Activated T-cell treated with anti-CD3 and anti-CD28 coated beads for 48 hours (primary cell): ENCODE results near the gene ZNRF3.

ENCODE experiments used
- DNase-seq: peaks from one replicate; pipeline ENCODE4 v3.0.0-alpha.2; 2020; ENCODE audit warnings: low read depth

Gene ZNRF3

DNA sequence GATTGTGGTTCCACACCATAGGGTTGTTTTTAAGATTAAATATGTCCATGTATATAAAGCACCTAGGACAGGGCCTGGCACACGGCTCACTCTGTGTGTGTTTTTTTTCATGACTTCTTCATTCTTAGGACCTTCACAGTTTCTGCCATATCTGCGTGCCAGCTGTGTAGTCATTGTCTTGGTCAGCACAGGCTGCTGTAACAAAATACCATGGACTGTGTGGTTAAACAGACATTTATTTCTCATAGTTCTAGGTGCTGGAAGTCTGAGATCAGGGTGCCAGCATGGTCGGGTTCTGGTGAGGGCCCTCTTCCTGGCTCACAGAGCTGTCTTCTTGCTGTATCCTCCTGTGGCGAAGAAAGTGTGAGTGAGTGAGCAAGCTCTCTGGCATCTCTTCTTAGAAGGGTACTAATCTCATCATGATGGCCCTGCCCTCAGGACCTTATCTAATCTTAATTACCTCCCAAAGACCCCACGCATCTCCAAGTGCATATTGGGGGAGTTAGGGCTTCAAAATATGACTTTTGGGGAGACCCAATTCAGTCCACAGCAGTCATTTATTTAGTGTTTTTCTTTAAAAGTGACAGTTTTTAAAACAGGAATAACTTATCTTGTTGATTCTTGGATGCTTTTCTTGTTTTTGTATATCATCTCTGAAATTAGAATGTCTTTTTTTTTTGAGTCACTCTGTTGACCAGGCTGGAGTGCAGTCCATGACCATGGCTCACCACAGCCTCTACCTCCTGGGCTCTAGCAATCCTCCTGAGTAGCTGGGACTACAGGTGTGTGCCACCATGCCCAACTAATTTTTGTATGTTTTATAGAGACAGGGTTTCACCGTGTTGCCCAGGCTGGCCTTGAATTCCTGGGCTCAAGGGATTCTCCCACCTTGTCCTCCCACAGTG, 70.9 kb downstream of the ZNRF3 start:
- DNase-seq, result no peak

DNA sequence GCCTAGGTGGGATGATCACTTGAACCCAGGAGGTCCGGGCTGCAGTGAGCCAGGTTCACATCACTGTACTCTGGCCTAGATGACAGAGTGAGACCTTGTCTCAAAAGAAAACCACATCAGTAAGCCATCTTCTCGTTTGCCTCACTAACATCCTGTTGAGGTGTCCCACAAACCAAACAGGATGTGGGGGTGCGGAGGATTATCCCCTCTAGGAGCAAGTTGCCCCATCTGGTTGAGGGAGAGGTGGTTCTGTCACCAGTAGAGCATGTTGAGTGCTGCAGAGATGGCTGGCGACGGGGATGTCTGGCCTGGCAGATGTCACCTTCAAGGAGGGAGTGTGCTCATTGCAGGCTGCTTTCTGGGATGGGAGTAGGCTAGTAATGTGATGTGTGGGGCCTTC, 72.4 kb downstream of the ZNRF3 start:
- peak; percentile 75 for DNase-seq

DNA sequence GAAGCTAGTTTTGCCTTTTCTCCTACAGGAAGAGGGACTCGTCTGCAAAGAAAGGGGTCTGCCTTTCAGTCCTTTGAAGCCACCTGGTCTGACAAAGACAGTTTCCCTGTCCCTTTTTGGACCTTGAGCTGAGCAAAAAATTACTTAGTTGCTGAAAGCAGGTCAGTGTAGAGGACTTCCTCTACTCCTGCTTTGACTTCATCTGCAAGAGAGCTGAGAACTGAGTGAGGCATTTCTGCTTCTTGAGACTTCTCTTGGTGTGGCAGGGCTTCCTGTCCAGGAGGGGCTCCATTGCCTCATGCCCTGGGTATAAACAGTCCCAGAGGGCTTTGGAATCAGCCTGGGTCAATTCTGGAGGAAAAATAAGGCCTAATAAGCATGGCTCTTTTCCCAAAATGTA, 73.1 kb downstream of the ZNRF3 start:
- no peak for DNase-seq

DNA sequence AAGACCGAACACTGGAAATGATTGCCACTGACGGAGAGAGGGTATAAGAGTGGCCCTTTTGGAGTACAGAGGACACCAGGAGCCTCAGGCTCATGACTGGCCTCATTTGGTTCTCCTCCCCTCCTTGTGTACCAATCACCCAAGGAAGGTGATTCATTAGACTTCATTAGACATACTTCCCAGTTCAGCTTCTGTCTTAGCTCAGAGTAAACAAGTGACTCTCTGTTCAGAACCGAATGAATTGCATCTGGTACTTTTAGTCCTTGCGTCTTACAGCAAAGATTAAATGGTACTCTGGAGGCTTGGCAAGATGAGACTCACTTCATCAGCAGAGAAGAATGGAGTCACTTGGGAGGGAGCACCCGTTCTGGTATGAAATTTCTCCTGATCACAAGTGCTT, 75.2 kb downstream of the ZNRF3 start:
- DNase-seq, result no peak

DNA sequence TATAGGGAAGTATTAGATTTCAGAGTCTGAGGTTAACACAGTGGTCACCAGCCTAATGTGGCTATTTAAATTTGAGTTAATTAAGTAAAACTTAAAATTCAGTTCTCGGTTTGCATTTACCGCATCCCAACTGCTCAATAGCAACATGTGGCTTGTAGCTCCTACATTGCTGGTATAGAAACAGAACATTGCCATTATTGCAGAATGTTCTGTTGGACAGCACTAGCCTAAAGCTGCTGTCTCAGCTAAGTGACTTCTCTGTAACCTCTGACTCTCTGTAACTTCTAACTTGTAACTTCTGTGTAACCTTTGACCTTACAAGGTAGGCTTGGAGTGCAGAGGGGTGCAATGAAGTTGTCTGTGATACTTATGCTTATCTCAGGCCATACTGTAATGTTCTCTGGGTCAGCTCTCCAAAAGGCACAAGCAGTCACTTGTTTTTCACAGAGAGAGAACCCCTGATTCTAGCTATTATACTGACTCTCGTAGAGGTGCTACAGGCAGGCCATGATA, 78.7 kb downstream of the ZNRF3 start:
- DNase-seq, result no peak

DNA sequence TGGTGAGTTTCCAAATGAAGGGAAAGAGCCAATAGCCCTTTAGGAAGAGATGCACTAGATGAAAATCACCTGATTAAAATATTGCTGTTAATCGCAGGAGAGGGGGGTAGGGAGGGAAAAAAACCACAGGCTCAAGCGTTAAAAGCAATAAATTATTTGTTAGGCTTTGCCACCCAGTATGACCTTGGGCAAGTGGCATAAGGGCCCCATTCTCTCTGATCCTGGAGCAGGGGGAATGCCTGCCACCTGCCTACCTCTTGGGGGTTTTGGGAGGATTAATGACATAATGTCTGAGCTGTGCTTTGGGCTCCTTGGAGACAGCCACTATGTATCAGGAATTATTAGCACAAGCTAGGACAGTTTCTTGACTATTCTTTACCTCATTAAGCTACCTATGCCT, 80.0 kb downstream of the ZNRF3 start:
- DNase-seq, result no peak

DNA sequence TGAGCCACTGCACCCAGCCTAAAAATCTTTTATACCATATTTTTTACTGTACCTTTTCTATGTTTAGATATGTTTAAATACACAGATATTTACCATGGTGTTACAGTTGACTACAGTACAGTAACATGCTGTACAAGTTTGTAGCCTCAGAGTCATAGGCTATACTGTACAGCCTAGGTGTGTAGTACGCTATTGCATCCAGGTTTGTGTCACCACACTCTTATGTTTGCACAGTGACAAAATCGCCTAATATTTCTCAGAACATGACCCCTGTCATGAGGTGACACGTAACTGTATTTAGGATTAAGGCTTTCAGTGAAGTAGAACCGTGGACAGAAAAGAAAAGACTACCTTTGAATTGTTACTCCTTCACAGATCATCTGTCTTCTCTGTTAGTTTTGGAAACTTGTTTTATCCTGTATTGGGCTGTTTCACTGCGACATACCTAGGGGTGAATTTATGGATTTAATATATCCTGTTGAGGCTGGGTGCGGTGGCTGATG, 83.8 kb downstream of the ZNRF3 start:
- DNase-seq, result no peak

DNA sequence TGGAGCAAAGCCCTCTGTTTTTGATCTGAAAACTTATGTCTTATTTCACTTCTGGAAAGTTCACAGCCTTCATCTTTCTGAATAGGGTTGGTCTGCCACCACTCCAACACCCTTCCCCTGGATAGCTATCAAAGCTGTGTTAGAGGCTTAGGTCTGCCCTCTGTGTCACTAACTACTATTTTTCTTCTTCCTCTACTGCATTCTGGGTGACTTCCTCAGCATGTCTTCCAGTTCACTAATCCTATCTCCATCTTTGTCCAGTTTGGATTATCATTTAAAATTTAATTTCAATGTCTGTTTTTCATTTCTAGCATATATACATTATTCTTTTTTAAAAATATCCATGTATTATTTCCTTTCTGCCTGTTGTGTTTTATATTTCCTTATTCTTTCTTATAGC, 84.6 kb downstream of the ZNRF3 start:
- no peak for DNase-seq

DNA sequence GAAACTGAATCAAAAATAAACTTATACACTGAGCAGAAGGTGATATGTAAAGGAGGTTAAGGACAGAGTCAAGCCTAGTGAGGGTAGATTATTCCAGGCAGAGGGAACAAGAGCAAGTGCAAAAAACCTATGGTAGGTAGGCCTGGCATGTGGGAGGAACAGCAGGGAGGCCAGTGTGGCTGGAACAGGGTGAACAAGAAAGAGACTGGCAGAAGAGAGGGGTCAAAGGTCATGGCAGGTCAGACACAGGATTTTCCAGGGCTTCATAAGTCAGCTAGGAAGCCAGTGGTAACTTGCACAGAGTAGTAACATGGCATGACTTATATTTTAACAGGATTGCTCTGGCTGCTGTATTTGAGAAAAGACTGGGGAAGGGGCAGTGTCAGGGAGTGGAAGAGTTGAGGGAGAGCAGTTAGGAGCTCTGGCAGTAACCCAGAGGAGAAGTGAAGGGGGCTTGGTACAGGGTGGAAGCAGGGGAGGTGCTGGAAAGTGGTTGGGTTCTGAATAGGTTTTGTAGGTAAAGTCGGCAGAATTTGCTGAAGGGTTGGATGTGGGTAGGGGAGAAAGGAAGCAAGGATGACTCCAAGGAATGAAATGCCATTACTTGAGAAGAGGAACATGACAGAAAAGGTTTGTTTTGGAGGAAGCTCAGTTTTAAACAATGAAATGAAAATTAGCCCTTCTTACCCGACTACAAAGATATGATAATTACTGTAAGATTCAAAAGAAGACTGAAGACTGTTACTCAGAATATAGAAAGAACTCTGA, 86.2 kb downstream of the ZNRF3 start:
- no peak for DNase-seq

DNA sequence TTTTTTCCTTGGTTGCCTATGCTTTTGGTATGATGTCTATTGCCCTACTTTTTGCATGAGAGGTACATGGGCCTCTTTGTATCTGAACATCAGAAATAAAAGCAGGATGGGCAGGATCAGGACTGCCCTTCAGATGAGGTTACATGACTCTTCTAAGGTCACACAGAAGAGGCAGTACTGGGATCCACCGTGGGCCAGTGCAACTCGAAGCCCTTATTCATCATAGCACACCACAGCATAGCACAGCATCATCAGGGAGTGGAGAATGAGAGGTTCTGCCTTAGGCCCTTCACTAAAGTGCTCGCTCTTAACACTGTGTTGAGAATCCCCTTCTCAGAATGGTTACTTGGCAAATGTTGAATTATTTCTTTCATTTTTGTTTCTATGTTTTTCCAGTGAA, 90.0 kb downstream of the ZNRF3 start:
- DNase-seq, result no peak

DNA sequence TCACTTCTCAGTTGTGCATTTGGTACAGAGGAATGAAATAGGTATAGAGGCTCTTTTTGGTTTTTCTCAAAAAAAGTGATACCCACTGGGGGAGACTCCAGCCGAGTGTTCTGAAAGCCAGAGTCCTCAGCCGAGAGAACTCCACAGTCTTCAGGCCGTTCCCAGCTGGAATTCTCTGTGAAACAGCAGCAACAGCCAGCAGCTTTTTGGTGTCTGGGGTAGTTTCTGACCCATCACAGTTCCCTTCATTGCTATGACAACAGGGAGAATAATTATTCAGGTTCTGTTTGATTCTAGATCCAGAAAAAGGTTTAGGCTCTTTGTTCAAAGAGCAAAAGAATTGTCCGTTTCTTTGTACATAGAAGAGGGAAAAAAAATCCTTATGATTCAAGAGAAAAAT, 93.7 kb downstream of the ZNRF3 start:
- DNase-seq, result no peak

DNA sequence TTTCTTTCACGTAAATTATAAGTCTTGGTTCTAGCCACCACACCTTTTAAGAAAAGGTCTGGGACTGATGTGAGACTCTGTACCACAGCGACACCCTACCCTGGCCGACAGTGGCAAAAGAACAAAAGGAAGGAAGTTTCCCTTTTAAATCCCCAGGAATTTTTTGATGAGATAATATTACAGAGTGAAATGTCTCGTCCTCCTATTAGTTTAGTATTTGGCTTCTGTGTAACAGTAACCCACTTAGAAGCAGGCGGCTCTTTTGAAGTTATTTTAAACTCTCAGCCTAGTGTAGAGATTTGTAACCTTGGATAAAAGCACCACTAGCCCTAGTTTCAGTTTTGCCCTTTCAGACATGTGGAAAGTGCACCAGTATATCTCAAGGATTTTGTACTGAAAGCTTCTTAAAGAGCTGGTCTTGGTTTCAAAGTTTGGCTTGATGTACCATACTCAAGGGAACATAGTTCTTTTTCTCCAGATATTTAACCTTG, 94.2 kb downstream of the ZNRF3 start:
- DNase-seq, result no peak

DNA sequence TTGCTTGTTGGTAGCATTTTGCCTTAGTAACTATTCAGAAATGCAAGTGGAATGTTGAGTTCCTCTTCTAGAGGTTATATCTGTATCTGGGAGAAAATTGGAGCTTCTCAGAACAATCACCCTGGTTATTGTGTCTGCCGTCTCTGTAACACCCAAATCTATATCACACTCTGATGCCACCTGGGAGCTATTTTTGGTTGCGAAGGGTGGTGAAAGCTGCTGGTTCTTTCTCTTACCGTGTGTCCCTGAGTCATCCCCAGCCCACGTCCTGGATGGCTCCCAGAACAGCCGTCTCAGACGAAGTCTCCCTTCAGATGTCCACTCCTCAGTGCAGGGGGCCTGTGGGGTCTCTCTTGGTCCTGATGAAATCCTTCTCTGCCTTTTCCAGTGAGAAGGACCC, 94.8 kb downstream of the ZNRF3 start:
- DNase-seq, result no peak

DNA sequence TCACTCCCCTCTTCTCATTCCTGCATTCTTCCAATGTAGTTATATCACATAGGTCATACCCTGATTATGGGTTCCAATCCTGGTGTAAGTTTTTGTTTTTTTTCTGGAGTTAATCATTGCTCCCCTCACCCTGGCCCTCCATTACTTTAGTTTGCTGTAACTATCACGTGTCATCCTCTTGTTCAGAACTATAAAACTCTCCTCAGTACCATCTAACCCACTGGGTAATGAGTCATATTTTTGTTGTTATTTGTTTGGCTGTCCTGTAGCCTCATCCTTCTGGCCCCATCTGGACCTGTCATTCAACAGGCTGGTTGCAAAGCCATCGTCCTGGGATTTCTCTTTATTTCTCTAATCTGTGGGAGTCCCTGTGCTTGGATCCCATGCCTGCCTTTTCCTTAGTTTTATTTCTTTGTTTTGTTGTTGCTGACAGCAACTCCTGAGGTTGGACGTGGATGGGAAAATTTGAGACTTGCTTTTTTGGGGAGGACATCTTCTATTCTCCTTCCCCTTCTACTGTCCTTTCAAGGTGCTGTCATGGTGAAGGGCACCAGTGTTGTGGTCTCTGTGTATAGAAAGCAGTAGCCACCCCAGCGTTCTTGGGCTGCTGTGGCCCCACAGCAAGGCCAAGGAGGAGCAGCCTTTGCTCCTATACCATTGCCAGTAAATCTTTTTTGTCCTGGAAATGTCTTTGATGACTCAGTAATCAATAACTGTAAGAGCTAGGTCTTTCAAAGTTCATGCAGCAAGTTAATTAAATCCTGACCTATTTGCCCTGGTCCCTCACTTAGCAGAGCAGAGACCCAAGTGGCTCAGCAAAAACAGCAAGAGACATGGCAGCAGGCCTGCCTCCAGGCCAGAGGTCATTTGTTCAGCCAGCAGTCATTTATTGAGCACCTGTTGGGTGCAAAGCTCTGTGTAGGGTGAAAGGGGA, 95.8 kb downstream of the ZNRF3 start:
- DNase-seq, result no peak

DNA sequence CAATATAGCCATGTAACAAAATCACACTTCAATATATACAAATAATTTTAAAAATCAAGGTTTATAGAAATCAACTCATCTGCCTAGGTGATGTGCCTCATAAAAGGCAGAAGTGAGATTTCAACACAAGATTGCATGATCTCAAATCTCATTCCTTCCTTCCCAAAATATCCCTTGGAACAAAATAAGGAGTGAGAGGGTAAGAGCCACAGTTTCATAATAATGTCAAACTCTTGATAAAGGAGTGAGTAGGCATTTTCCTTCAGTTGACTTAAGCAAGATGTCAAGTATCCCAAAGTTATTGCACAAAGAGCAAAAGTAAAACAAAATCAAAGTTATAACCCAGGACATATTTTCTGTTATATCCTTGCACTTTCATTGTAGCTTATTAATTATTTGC, 97.0 kb downstream of the ZNRF3 start:
- DNase-seq, result no peak

DNA sequence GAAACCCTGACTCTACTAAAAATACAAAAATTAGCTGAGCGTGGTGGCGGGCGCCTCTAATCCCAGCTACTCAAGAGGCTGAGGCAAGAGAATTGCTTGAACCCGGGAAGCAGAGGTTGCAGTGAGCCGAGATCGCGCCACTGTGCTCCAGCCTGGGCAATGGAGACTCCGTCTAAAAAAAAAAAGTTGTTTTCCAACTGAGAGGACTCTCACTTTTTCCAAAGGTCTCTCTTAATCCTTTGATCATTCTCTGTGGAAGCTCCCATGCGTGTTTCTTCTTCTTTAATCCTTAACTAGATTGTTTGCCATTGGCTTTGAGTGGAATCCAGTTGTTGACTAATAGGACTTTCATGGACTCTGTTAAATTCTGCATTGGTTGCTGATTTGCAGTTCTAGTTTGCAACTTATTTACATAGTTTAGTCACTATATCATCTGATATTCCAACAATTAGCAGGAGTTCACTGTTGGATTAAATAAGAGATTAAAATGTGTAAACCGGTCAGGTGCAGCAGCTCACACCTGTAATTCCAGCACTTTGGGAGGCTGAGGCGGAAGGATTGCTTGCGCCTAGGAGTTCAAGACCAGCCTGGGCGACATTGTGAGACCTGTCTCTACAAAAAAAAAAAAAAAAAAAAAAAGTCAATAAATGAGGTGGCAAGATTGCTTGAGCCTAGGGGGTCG, 98.6 kb downstream of the ZNRF3 start:
- no peak for DNase-seq

DNA sequence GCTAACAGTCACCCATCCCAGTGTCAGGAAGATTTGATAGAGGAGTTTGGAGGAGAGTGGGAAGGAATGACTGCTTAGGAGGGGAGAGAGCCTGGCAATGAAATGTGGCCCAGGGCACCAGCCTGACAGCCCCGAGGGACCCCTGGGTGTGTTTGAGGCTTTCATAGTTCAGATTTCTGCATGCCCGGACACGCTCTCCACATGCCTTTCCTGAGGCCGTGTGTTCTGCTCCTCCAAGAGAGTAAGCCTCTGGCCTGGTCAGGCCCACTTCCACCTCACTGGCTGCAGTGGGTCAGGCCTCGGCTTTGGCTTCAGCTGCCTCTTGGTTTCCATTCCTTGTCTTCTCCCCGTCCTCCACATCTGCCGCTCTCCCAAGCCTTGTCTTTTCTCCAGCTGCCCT, 99.8 kb downstream of the ZNRF3 start:
- DNase-seq, result no peak

DNA sequence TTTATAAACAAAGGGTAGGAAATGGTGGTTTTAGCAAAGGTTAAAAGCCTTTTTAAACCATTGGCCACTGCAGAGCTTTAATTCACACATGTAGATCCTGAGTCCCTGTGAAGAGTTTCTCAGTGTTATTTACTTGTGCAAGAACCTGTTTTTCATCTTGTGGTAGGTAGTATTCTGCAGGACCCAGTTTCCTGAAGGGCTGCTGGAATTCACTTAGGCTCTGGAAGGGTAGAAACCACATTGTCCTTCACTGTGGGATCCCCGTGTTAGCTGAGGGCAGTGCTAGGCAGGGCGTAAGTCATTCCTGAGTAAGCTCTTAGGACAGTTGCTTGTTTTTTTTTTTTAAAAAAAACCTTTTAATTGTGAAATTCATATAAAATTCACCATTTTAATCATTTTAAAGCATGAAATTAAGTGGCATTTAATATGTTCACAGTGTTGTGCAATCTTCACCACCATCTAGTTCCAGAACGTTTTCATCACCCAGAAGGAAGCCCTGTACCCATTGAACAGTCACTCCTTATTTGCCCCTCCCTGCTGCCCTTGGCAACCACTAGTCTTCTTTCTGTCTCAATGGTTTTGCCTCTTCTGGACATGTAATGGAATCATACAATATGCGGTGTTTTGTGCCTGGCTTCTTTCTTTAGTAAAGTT, 100.5 kb downstream of the ZNRF3 start:
- DNase-seq, result no peak

DNA sequence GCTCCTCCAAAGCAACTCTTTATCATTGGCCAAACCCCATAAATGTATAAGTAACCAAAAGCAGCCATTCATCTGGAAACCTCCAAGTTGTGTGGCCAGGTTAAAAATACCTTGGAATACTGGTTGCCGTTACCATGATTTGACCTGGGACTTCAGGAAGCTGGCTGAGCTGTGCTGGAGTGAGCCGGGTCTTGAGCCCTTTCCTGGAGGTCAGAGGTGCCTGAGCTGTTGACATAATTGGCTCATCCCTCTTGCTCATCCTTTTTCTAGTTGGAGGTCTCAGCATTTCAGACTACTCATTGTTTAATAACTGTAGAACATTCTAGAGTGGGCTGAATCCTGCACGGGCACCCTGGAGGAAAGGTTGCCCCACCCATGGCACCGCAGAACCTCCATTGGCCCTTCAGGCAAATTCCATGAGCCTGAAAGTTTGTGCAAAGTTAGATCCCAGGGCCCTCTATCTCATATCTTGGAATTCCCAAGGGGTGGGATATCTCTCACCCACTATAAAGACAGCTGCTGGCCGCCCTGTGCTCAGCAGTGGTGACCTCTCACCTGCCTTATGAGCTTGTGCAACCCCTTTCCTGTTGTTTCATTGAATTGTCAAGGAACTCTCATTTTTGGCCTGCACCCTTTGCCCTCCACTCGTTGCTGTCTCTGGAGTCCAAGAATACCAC, 101.2 kb downstream of the ZNRF3 start:
- no peak for DNase-seq
